Heart left ventricle (tissue), 16 donors: Measurements from ENCODE around the gene CBFA2T3. TPM values are rescaled to one million over a fixed set of nuclear protein-coding genes. Genes with fewer than 3 reads are reported as not detected.

Experiments used
- ATAC-seq, 4 donors: fragments of 200-7000 bp; cut with Tn5 transposase; one replicate each; pipeline ENCODE4 v1.9.1; 2020 to 2022; ENCODE audit warnings: moderate library complexity in 4 of 4, mild to moderate bottlenecking in 3 of 4, moderate number of reproducible peaks in 1 of 4
- DNase-seq, 5 donors: peaks; one replicate each; pipeline ENCODE4 v3.0.0-alpha.2; 2020
- H3K27ac ChIP-seq, 12 donors: fragments of 200-600 bp; sonication (generic) in 4 of 12; one replicate each; pipeline versions ENCODE4 v1.5.0 to v1.8.0; 2016 to 2022; ENCODE audit warnings: mild to moderate bottlenecking in 2 of 12
- H3K27me3 ChIP-seq, 9 donors: fragments of 200-600 bp; sonication (generic) in 2 of 9; one replicate each; pipeline versions ENCODE4 v1.5.1 to v1.8.0; 2016 to 2022; ENCODE audit warnings: mild to moderate bottlenecking in 3 of 9
- H3K36me3 ChIP-seq, 9 donors: fragments of 200-600 bp; sonication (generic) in 2 of 9; one replicate each; pipeline versions ENCODE4 v1.5.0 to v1.8.0; 2018 to 2022; ENCODE audit warnings: mild to moderate bottlenecking in 2 of 9
- H3K4me1 ChIP-seq, 12 donors: fragments of 200-600 bp; sonication (generic) in 4 of 12; one replicate each; pipeline versions ENCODE4 v1.5.0 to v1.8.0; 2016 to 2022; ENCODE audit warnings: mild to moderate bottlenecking in 3 of 12
- H3K4me3 ChIP-seq, 12 donors: fragments of 200-600 bp; sonication (generic) in 4 of 12; one replicate each; pipeline versions ENCODE4 v1.5.0 to v1.8.0; 2017 to 2022; ENCODE audit warnings: mild to moderate bottlenecking in 9 of 12, moderate library complexity in 4 of 12
- H3K9me3 ChIP-seq, 12 donors: fragments of 200-600 bp; sonication (generic) in 4 of 12; one replicate each; pipeline versions ENCODE4 v1.5.0 to v1.8.0; 2016 to 2022; ENCODE audit warnings: mild to moderate bottlenecking in 1 of 12
- POLR2A ChIP-seq, 2 donors: fragments of 450-650 bp; IDR thresholded peaks; one replicate each; pipeline ENCODE4 v1.6.1; 2017; ENCODE audit warnings: antibody characterized with exemption in 2 of 2, mild to moderate bottlenecking in 2 of 2, moderate library complexity in 2 of 2
- WGBS, 4 donors: extraction: QIAGEN DNeasy Blood & Tissue Kit in 2 of 4; methylation state at CpG; one replicate each; pipeline versions ENCODE4 v1.1.5 to v1.1.7; 2013 to 2018; 5-methylcytosine and 5-hydroxymethylcytosine counted together
- intact Hi-C, 10 donors: fragments of 100-400 bp; cut with DNase I; formaldehyde crosslinking; loops; one replicate each; pipeline versions ENCODE4 v1.11.1 to v1.14.2; 2022
- polyA plus RNA-seq, 2 donors: library from polyadenylated mRNA; stranded (reverse); fragments of 200-250 nt; gene quantifications; one replicate each; pipeline ENCODE4 v1.2.3, GENCODE V29; 2013
- total RNA-seq, 9 donors: library from RNA; depleted of rRNA in 2 of 9; stranded (reverse); fragments of >200 nt in 2 of 9; fragmentation: NEBNext Ultra II Directional in 3 of 9; extraction: Animal tissue kit (Norgen Biotek cat#: 25700) in 3 of 9; gene quantifications; one replicate each; pipeline versions ENCODE4 v1.1.0 to v1.2.4, GENCODE V29; 2016 to 2023
- TF ChIP-seq, protein P1 (sequence below), 12 donors: fragments of 200-600 bp; sonication (generic) in 4 of 12; IDR thresholded peaks; one replicate each; pipeline versions ENCODE4 v1.5.0 to v1.8.0; 2018 to 2022; ENCODE audit warnings: antibody characterized with exemption in 12 of 12, mild to moderate bottlenecking in 5 of 12
- donor health status: ischemic (EF 13 %, LVEDD 7.1; RV severe dilation, severe dysfunction).
- donor health status: healthy with polysubstance abuse.
- donor health status: DM: no; HTN: yes; CAD: no.
- donor health status: DM: no; HTN: no; CAD: no.
- donor health status: ischemic (EF 25% LVEDD 6.9; RV normal size, moderate dysfunction).
- donor health status: ischemic (EF 25% LVEDD 5.7; RV mildly dilated, moderate dysfunction).
- donor health status: healthy.
- donor health status: DM: yes; HTN: yes; CAD: no.
- donor health status: ischemic (EF 35%, LVEDD 5.7; RV mildly dilated, moderate dysfunction).
- donor health status: nonischemic (EF 11% LVEDD 7.7; RV severe dilation, severe dysfunction).
- donor health status: DM: yes; HTN: yes; CAD: no.
- donor health status: PGD.
- donor health status: ischemic (EF 29% LVEDD 5.4; RV normal size, mild dysfunction).
- donor health status: nonischemic (EF 23%, LVEDD 6.1; RV moderate dilation, normal function).

The CBFA2T3 gene
- total and polyA plus RNA-seq, 11 donors: 5.0 to 12.0 (median 5.8) TPM

DNA sequence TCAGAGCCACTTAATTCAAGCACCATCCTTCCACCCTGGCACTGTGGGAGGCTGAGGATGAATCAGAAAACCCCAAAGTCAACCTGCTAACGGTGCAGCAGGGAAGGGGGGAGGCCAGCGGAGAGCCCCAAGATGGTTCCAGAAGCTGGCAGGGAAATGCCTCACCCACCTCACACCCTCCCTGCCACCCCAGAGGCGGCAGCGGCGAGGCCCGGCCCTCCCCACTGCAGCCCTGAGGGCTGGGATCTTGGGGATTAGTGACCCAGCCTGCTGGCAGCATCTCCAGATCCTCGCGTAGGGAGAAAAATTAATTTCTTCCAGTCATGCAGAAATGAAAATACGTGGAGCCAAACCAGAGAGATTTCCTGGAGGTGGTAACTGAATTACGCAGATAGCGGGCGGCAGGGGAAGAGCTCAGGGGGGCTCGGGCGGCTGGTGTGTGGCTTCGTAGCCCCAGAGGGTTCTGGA lies 38.2 kb downstream of the CBFA2T3 start:
- Histone ChIP-seq H3K27ac (peak overlapping the region; percentile 82 to 96 (median 89)), H3K9me3 (no peaks in the 10 kb centered on the region), H3K4me3 (peak overlapping the region; percentile 59 to 86 (median 71)), H3K4me1 (peaks cover 12 to 61% (median 49%) of the 10 kb centered on the region in 12 donors), H3K27me3 (peaks cover 0 to 28% (median 7%) of the 10 kb centered on the region in 9 donors), H3K36me3 (no peaks in the 10 kb centered on the region)
- TF ChIP-seq, protein P1, sequence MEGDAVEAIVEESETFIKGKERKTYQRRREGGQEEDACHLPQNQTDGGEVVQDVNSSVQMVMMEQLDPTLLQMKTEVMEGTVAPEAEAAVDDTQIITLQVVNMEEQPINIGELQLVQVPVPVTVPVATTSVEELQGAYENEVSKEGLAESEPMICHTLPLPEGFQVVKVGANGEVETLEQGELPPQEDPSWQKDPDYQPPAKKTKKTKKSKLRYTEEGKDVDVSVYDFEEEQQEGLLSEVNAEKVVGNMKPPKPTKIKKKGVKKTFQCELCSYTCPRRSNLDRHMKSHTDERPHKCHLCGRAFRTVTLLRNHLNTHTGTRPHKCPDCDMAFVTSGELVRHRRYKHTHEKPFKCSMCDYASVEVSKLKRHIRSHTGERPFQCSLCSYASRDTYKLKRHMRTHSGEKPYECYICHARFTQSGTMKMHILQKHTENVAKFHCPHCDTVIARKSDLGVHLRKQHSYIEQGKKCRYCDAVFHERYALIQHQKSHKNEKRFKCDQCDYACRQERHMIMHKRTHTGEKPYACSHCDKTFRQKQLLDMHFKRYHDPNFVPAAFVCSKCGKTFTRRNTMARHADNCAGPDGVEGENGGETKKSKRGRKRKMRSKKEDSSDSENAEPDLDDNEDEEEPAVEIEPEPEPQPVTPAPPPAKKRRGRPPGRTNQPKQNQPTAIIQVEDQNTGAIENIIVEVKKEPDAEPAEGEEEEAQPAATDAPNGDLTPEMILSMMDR (IDR thresholded peaks at IDR 0.05): no peak
- TF ChIP-seq POLR2A (IDR thresholded peaks at IDR 0.05): no peak
- ATAC-seq: no peak
- intact Hi-C loops: loop anchor here in 5 of 10 donors (2.0 to 5.0 kb wide), 5 partner anchors 16 to 127 kb away; partner anchors contain the start of gene APRT (in 1 of the 5)
- peak in 1 of 5 donors; percentile 55 for DNase-seq
- 30 to 54% (median 41%) methylated on average over 11 to 15 of the region's 15 CpGs for WGBS, 4 donors

DNA sequence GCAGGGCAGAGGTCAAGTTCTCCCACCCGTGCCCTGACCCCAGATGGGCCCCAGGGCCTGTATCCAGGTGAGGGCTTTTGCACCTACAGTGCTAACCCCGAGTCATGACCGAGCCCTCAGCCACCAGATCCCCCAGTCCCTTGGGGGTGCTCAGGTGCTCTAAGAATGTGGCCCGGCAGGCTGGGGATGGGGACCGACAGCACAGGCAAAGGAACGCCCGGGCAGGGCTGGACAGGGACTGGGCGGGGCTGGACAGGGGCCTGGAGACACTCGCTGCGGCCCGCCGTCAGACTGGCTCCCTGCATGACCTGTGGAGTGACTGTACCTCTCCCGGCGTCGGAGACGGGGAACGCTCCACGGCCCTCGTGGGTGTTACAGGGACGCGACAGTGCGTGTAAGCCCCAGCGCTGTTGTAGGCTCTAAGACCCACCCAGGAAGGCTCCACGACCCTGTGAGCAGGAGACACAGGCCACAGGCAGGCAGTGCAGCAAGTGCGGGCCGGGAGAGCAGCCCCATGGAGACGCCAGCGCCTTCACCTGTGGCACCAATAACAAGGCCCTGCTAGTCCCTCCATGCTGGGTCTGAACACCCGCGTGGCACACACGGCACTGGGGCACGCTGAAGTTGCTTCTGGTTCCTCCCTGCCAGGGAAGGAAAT lies 38.8 kb downstream of the CBFA2T3 start:
- Histone ChIP-seq H3K4me3 (peak overlapping the region in 9 of 12 donors; percentile 59 to 86 (median 70)), H3K27me3 (peaks cover 0 to 28% (median 7%) of the 10 kb centered on the region in 9 donors)
- 70 to 76% (median 73%) methylated on average over 10 to 32 of the region's 32 CpGs for WGBS, 4 donors

DNA sequence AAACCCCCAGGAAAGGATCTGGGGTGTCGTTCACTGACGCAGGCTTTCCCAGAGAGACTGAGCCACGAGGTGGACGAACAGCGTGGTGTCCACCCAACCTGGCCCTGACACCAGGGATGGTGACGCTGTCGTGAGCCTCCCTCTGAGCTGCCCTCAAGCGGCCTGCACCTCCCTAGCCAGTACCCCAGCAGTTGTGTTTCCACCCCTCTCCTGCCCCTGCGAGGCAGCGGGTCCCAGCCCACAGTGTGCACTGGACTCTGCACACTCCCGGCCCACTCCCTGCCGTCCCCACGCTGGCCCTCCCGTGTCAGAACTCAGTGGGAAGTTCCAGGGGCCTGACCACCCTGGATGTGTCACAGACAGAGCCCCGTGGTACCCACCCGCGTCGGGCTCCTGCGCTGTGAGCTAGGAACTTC lies 39.8 kb downstream of the CBFA2T3 start:
- H3K27me3 ChIP-seq: peaks cover 0 to 28% (median 7%) of the 10 kb centered on the region in 9 donors
- no peak for ATAC-seq
- 68 to 74% (median 72%) methylated on average over 13 to 19 of the region's 19 CpGs for WGBS, 4 donors
- peak in 1 of 5 donors; percentile 61 for DNase-seq
- H3K9me3 ChIP-seq: no peaks in the 10 kb centered on the region
- intact Hi-C loops: loop anchor here in 5 of 10 donors (2.0 to 5.0 kb wide), 3 partner anchors 50 to 125 kb away; partner anchors contain the start of gene APRT (in 1 of the 5)
- H3K36me3 ChIP-seq: no peaks in the 10 kb centered on the region
- H3K27ac ChIP-seq: peak overlapping the region; percentile 1 to 96 (median 86)
- H3K4me1 ChIP-seq: peaks cover 12 to 59% (median 48%) of the 10 kb centered on the region in 12 donors
- H3K4me3 ChIP-seq: peak overlapping the region in 9 of 12 donors; percentile 15 to 40 (median 33)
- no peak for TF ChIP-seq POLR2A (IDR thresholded peaks at IDR 0.05)
- TF ChIP-seq, protein P1 (IDR thresholded peaks at IDR 0.05): no peak

More for the DNA sequence above, 38.8 kb downstream of the CBFA2T3 start:
- intact Hi-C loops: loop anchor here in 5 of 10 donors (2.0 to 5.0 kb wide), 5 partner anchors 15 to 126 kb away; partner anchors contain the start of gene APRT (in 1 of the 5)
- Histone ChIP-seq H3K36me3 (no peaks in the 10 kb centered on the region), H3K9me3 (no peaks in the 10 kb centered on the region), H3K27ac (peak overlapping the region in 11 of 12 donors; percentile 82 to 96 (median 90)), H3K4me1 (peaks cover 12 to 61% (median 49%) of the 10 kb centered on the region in 12 donors)
- DNase-seq (peak in 1 of 5 donors; percentile 60), ATAC-seq (no peak)
- TF ChIP-seq, protein P1 (IDR thresholded peaks at IDR 0.05): no peak
- TF ChIP-seq POLR2A (IDR thresholded peaks at IDR 0.05): no peak
